ENCODE data around the gene NDE1.
A peak's percentile ranks its signal among the peaks of the same experiment; 100 is the strongest.

- TF ChIP-seq CTCF (IDR thresholded peaks at IDR 0.05) (no peak), POLR2A (IDR thresholded peaks at IDR 0.05) (no peak), POLR2AphosphoS5 (IDR thresholded peaks at IDR 0.05; ENCODE audit: insufficient read depth in 1 of 2, low read depth in 1 of 2) (peak in 1 of 2 donors; percentile 17)
Measured at GRCh38 chr16:15747937-15748336, 97.9 kb downstream of the NDE1 start.
